Measurements from ENCODE around the gene GGCT.
"Not testable (repeated sequence)": the region's sequence is repeated elsewhere in the genome, so short reads cannot be mapped to it uniquely, and the experiment has no call there.

GGCT gene

GRCh38 chr7:30504301-30505173, at the start of gene GGCT:
Gene GGCT (minus strand): TSS chr7:30504829. CDS start chr7:30504709, 120 bp downstream.
- DNase-seq = peak; percentile 95 to 97

- no peak for DNase-seq
Observed at GRCh38 chr7:30553546-30553945, 48.9 kb upstream of the GGCT start.

- no peak for DNase-seq
Observed at GRCh38 chr7:30553141-30553540, 48.5 kb upstream of the GGCT start.

- no peak for DNase-seq
Observed at GRCh38 chr7:30552330-30552729, 47.7 kb upstream of the GGCT start.

- DNase-seq = no peak
Observed at GRCh38 chr7:30549931-30550493, 45.4 kb upstream of the GGCT start.

- DNase-seq = peak; percentile 9 to 12
Observed at GRCh38 chr7:30548845-30549244, 44.2 kb upstream of the GGCT start.

- DNase-seq = no peak
Observed at GRCh38 chr7:30546596-30546995, 42.0 kb upstream of the GGCT start.

GRCh38 chr7:30545791-30546555, 41.3 kb upstream of the GGCT start:
- no peak for DNase-seq

- no peak for DNase-seq
Observed at GRCh38 chr7:30543813-30544525, 39.3 kb upstream of the GGCT start.

- DNase-seq = not testable (repeated sequence)
Observed at GRCh38 chr7:30543115-30543514, 38.5 kb upstream of the GGCT start.

GRCh38 chr7:30533886-30534285, 29.3 kb upstream of the GGCT start:
- no peak for DNase-seq

- no peak for DNase-seq
Observed at GRCh38 chr7:30531286-30531685, 26.7 kb upstream of the GGCT start.

GRCh38 chr7:30530373-30530772, 25.7 kb upstream of the GGCT start:
- no peak for DNase-seq

- no peak for DNase-seq
Observed at GRCh38 chr7:30528779-30529178, 24.1 kb upstream of the GGCT start.

GRCh38 chr7:30527297-30527696, 22.7 kb upstream of the GGCT start:
- not testable (repeated sequence) for DNase-seq

GRCh38 chr7:30526163-30526562, 21.5 kb upstream of the GGCT start:
- DNase-seq = no peak

GRCh38 chr7:30525429-30525828, 20.8 kb upstream of the GGCT start:
- DNase-seq = no peak

- no peak for DNase-seq
Observed at GRCh38 chr7:30524545-30524944, 19.9 kb upstream of the GGCT start.

GRCh38 chr7:30523466-30523865, 18.8 kb upstream of the GGCT start:
- no peak for DNase-seq

GRCh38 chr7:30522159-30522558, 17.5 kb upstream of the GGCT start:
- DNase-seq = no peak

GRCh38 chr7:30521532-30521931, 16.9 kb upstream of the GGCT start:
- no peak for DNase-seq

- DNase-seq = no peak
Observed at GRCh38 chr7:30519122-30519521, 14.5 kb upstream of the GGCT start.

GRCh38 chr7:30515761-30516160, 11.1 kb upstream of the GGCT start:
- no peak for DNase-seq

All from activated CD4-positive, alpha-beta T cell treated with anti-CD3 and anti-CD28 coated beads, Interleukin-2, amount 50 U/mL, for 4 hours (primary cell).